ENCODE data around the gene SLC37A3.
"Not testable (repeated sequence)": the region's sequence is repeated elsewhere in the genome, so short reads cannot be mapped to it uniquely, and the experiment has no call there.

DNA sequence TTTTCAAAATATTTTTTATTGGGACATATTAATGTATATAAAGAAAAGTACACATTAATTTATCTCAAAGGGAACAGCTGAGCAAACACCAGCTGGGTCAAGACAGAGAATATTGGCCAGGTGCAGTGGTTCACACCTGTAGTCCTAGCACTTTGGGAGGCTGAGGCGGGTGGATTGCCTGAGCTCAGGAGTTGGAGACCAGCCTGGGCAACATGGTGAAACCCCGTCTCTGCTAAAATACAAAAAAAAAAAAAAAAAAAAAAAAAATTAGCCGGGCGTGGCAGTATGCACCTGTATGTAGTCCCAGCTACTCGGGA lies 19.8 kb upstream of the SLC37A3 start:
- TF ChIP-seq, protein P1, sequence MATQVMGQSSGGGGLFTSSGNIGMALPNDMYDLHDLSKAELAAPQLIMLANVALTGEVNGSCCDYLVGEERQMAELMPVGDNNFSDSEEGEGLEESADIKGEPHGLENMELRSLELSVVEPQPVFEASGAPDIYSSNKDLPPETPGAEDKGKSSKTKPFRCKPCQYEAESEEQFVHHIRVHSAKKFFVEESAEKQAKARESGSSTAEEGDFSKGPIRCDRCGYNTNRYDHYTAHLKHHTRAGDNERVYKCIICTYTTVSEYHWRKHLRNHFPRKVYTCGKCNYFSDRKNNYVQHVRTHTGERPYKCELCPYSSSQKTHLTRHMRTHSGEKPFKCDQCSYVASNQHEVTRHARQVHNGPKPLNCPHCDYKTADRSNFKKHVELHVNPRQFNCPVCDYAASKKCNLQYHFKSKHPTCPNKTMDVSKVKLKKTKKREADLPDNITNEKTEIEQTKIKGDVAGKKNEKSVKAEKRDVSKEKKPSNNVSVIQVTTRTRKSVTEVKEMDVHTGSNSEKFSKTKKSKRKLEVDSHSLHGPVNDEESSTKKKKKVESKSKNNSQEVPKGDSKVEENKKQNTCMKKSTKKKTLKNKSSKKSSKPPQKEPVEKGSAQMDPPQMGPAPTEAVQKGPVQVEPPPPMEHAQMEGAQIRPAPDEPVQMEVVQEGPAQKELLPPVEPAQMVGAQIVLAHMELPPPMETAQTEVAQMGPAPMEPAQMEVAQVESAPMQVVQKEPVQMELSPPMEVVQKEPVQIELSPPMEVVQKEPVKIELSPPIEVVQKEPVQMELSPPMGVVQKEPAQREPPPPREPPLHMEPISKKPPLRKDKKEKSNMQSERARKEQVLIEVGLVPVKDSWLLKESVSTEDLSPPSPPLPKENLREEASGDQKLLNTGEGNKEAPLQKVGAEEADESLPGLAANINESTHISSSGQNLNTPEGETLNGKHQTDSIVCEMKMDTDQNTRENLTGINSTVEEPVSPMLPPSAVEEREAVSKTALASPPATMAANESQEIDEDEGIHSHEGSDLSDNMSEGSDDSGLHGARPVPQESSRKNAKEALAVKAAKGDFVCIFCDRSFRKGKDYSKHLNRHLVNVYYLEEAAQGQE (IDR thresholded peaks at IDR 0.05; ENCODE audit: insufficient read depth in 1 of 2, low read depth in 2 of 2, low read length in 1 of 2) = not testable (repeated sequence)
- TF ChIP-seq, protein P2, sequence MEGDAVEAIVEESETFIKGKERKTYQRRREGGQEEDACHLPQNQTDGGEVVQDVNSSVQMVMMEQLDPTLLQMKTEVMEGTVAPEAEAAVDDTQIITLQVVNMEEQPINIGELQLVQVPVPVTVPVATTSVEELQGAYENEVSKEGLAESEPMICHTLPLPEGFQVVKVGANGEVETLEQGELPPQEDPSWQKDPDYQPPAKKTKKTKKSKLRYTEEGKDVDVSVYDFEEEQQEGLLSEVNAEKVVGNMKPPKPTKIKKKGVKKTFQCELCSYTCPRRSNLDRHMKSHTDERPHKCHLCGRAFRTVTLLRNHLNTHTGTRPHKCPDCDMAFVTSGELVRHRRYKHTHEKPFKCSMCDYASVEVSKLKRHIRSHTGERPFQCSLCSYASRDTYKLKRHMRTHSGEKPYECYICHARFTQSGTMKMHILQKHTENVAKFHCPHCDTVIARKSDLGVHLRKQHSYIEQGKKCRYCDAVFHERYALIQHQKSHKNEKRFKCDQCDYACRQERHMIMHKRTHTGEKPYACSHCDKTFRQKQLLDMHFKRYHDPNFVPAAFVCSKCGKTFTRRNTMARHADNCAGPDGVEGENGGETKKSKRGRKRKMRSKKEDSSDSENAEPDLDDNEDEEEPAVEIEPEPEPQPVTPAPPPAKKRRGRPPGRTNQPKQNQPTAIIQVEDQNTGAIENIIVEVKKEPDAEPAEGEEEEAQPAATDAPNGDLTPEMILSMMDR (IDR thresholded peaks at IDR 0.05) = not testable (repeated sequence)
- not testable (repeated sequence) for TF ChIP-seq POLR2AphosphoS5 (IDR thresholded peaks at IDR 0.05; ENCODE audit: low read depth, low read length)
